ENCODE data around the gene SPP1.

Gene SPP1

DNA sequence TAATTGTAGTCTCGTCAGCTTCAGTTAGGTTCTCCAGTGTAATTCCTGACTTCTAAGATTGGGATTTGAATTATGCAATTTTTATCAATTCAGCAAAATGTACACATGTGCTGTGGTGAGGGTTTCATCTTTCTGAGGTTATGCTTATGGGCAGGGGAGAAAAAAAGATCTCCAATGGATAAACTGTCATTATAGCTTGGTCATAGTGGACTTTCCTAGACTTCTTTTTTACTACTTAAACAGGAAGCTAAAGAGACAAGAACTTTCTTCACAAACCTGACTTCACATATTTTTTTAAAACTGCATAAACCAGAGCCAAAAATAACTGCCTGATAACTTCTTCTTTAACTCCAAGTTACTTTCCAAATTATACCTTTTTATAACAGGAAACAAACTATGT is 21.7 kb upstream of the SPP1 start:
- DNase-seq (ENCODE audit: low read depth in 2 of 2), result no peak

GRCh38 chr4:87956501-87956900 is 19.0 kb upstream of the SPP1 start:
- no peak for DNase-seq (ENCODE audit: low read depth in 2 of 2)

GRCh38 chr4:87957061-87957460 is 18.5 kb upstream of the SPP1 start:
- DNase-seq (ENCODE audit: low read depth in 2 of 2), result no peak

DNA sequence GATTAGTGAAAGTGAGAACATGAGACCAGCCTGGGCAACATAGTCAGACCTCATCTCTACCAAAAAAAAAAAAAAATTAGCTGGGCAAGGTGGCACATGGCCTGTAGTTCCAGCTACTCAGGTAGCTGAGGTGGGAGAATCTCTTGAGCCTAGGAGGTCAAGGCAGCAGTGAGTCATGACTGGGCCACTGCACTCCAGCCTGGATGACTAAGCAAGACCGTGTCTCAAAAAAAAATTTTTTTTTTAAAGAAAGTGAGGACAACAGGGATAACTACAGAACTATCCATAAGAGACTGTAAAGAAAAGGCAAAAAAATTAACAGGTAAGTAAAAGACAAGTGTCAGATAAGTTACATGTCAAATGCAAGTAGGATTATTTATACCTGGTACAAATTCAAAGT is 13.5 kb upstream of the SPP1 start:
- DNase-seq (ENCODE audit: low read depth in 2 of 2), result no peak

- no peak for DNase-seq (ENCODE audit: low read depth in 2 of 2)
Measured at GRCh38 chr4:87962398-87963146, 12.9 kb upstream of the SPP1 start.

GRCh38 chr4:87965501-87965975 is 10.0 kb upstream of the SPP1 start:
- DNase-seq (ENCODE audit: low read depth in 2 of 2), result no peak

DNA sequence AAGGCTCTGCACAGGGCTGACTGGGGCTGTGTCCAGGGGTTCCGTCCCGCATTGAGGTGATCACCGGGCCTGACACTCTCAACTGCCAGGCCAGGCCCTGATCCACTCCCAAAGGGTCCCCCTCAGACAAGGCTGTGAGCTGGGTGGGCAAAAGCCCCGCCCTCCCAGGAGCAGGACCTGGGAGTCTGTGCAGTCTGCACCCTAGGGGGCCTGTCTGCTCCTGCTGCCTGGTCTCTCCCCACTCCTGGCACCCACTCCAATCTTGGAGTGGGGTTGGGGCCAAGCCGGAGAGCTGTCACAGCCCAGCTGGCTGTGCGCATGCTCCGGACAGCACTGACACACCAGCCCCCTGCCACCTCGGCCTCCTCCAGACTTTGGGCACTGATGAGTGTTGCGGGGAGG is 9.4 kb upstream of the SPP1 start:
- DNase-seq (ENCODE audit: low read depth in 2 of 2), result no peak

DNA sequence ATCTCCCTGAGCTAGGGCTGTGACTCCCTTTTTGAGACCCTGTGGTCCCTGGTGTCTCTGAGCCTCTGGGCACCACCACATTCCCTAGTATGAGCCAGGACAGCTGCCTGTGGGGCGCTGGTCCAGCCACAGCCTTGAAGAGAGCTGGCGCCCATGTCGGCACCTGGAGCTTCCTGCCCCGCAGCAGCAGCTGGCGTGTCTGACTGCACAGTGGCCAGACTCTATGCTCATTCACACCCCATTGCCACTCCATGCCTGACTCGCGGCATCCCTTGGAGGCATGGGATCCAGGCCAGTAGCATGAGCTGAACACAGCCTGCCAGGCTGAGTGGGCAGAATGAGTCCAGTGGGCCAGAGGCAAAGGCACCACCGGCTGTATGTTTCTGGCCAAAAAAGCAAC is 8.3 kb upstream of the SPP1 start:
- DNase-seq (ENCODE audit: low read depth in 2 of 2), result no peak

DNA sequence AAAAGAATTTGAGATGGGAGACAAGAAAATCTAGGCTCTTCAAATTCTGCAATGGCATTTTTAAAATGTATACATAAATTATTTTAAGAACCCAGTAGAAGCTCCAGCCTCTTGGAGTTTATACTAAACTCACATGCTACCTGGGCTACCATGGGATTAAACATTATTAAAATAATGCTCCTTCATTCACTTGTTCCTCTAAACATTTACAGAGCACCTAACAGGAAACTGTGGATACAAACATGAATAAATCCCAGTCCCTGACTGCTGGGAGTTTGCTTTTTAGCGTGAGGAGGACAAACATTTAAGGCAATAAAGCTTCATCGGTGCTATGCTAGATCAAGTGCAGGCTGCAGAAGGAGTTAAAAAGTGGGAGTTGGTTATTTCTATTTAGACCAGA is 5.4 kb upstream of the SPP1 start:
- no peak for DNase-seq (ENCODE audit: low read depth in 2 of 2)

GRCh38 chr4:87971866-87972265 is 3.6 kb upstream of the SPP1 start:
- no peak for DNase-seq (ENCODE audit: low read depth in 2 of 2)

DNA sequence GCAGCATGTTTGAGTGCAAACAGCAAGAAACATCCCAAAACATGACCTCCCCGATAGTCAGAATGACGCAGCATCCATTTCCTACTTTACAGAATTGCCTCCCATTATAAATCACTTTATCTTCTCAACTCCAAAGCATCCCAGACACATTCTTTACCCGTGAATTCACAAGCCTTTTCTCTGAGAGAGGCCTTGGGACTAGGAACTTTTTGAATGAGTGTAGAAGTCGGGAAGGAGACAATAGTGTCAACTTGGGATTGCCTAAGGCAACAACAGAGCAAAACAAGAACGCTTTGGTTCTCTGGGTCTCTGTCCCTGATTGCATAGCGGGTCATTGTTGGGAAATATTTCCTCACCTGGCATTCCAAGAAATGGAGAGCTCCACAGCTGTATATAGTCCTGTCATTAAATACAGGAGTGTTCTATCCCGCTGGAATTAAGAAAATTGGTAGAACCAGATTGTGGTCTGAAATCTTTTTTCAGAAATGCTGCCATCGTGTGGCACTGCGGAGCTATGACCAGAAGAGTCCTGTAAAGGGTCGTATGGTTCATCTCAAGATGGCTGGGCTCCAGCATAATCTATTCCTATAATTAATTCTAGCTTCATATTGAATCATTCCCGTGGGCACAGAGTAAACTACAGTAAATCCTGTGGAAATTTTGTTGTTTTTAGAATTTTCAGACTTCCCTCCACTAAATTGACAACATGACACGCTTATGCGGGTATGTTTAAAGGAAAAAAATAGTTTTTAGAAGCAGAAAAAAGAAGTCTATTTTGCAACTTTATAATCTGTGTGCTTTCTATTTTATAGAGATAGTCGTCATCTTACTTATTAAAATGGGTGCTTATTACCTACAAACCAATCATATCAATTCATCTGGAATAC is 2.0 kb upstream of the SPP1 start:
- peak in 1 of 2 experiments; percentile 35 for DNase-seq (ENCODE audit: low read depth in 2 of 2)

DNA sequence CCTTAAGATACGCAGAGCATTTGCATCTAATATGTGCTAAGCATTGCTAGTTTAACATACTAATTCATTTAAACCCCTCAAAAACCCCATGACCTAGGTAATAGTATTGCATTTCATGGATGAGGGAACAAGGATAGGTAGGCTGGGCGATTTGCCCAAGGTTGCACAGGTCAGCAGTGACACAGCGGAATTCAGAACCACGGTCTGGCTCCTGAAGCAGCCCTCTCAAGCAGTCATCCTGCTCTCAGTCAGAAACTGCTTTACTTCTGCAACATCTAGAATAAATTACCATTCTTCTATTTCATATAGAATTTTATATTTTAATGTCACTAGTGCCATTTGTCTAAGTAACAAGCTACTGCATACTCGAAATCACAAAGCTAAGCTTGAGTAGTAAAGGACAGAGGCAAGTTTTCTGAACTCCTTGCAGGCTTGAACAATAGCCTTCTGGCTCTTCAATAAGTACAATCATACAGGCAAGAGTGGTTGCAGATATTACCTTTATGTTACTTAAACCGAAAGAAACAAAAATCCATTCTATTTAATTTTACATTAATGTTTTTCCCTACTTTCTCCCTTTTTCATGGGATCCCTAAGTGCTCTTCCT is 555 bp upstream of the SPP1 start:
- DNase-seq (ENCODE audit: low read depth in 2 of 2), result no peak

- no peak for DNase-seq (ENCODE audit: low read depth in 2 of 2)
Measured at GRCh38 chr4:87977521-87978278, 2.2 kb downstream of the SPP1 start.

DNA sequence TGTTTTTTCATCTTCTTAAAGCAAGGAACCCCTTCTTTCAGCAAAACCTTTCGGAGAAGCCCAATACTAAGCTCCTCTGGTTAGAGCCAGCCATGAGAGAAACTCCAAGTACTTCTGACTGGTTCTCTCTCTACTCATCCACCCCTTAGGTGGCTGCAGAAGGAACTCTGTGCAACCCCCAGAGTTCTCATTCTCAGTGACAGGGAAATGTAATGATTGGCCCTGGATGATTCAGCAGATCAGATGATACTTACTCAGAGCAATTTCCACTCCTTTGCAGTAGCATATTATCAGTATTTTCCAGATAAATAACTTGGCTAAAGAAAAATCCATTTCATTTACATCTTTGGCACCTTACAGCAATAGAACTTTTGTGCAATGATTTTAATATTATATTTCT is 3.2 kb downstream of the SPP1 start:
- no peak for DNase-seq (ENCODE audit: low read depth in 2 of 2)

- DNase-seq (ENCODE audit: low read depth in 2 of 2), result no peak
Measured at GRCh38 chr4:87979810-87980209, 4.3 kb downstream of the SPP1 start.

GRCh38 chr4:87981486-87981885 is 6.0 kb downstream of the SPP1 start:
- DNase-seq (ENCODE audit: low read depth in 2 of 2), result no peak

DNA sequence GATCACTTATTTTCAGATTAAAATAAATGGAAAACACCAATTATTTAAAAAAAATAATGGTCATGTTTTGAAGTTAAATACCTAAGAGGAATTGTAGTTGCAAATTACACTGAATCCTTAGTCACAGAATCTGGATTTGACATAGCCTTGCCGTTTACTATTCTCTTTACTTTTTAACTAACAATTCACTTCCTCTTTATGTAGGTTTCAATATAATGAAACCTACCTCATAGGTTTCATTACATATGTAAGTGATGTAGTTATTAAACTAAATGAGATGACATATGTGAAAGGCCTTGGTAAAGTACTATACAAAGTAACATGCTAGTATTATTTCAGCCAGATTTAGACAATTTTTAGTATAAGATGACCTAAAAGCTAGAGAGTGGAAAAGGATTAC is 6.5 kb downstream of the SPP1 start:
- DNase-seq (ENCODE audit: low read depth in 2 of 2), result no peak

GRCh38 chr4:87982446-87983010 is 7.0 kb downstream of the SPP1 start:
- DNase-seq (ENCODE audit: low read depth in 2 of 2), result no peak

DNA sequence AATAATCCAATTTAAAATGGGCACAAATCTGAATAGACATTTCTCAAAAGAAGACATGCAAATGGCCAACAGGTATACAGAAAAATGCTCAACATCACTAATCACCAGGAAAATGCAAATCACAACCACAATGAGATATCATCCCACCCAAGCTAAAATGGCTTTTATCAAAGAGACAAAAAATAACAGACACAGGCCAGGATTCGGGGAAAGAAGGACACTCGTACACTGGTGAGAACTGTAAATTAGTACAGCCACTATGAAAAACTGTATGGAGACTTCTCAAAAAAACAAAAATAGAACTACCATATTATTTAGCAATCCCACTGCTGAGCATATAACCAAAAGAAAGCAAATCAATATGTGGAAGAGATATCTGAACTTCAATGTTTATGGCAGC is 8.5 kb downstream of the SPP1 start:
- no peak for DNase-seq (ENCODE audit: low read depth in 2 of 2)

- peak in 1 of 2 experiments; percentile 24 for DNase-seq (ENCODE audit: low read depth in 2 of 2)
Measured at GRCh38 chr4:87985097-87985886, 9.8 kb downstream of the SPP1 start.

GRCh38 chr4:87985887-87986200 is 10.3 kb downstream of the SPP1 start:
- DNase-seq (ENCODE audit: low read depth in 2 of 2), result no peak

All from stimulated activated CD4-positive, alpha-beta T cell treated with anti-CD3 and anti-CD28 coated beads, Interleukin-12 subunit alpha, Interleukin-12 subunit beta, amount 100 ng/mL, for 24 hours (primary cell).